HG03432 (cell line): ENCODE measurements around the gene RGS8.

ENCODE experiments used
- ATAC-seq: cut with Tn5 transposase; IDR thresholded peaks from one replicate; pipeline ENCODE4 v1.9.1; 2021; ENCODE audit warnings: mild to moderate bottlenecking, moderate library complexity; ENCODE audit not compliant: unreplicated experiment

The RGS8 gene

GRCh38 chr1:182644886-182645285 lies 39.5 kb downstream of the RGS8 start:
- ATAC-seq = no peak

GRCh38 chr1:182643699-182644098 lies 40.7 kb downstream of the RGS8 start:
- no peak for ATAC-seq

- no peak for ATAC-seq
These were observed 41.9 kb downstream of the RGS8 start for GRCh38 chr1:182642461-182642860.

- no peak for ATAC-seq
These were observed 42.8 kb downstream of the RGS8 start for GRCh38 chr1:182641561-182641960.

GRCh38 chr1:182639330-182639729 lies 45.1 kb downstream of the RGS8 start:
- no peak for ATAC-seq

- ATAC-seq = no peak
These were observed 46.6 kb downstream of the RGS8 start for GRCh38 chr1:182637769-182638168.

- ATAC-seq = no peak
These were observed 48.5 kb downstream of the RGS8 start for GRCh38 chr1:182635871-182636270.
